Upper lobe of left lung (tissue), 6 donors: ENCODE measurements around the gene ST6GALNAC2. TPM values are rescaled to one million over a fixed set of nuclear protein-coding genes. Genes with fewer than 3 reads are reported as not detected.

Source experiments
- ATAC-seq, 2 donors: fragments of 200-7000 bp; cut with Tn5 transposase; one replicate each; pipeline ENCODE4 v1.9.1; 2022; ENCODE audit warnings: mild to moderate bottlenecking in 2 of 2, moderate library complexity in 2 of 2; ENCODE audit not compliant: low FRiP score in 2 of 2
- DNase-seq, 2 donors: peaks; one replicate each; pipeline ENCODE4 v3.0.0-alpha.2; 2019 to 2020
- H3K27ac ChIP-seq, 4 donors: fragments of 200-600 bp; sonication (generic); one replicate each; pipeline ENCODE4 v1.5.1; 2016 to 2019
- H3K27me3 ChIP-seq, 4 donors: fragments of 200-600 bp; sonication (generic); one replicate each; pipeline ENCODE4 v1.5.1; 2017 to 2019
- H3K36me3 ChIP-seq, 4 donors: fragments of 200-600 bp; sonication (generic); one replicate each; pipeline ENCODE4 v1.5.1; 2016 to 2019
- H3K4me1 ChIP-seq, 4 donors: fragments of 200-600 bp; sonication (generic); one replicate each; pipeline ENCODE4 v1.5.1; 2018 to 2019
- H3K4me3 ChIP-seq, 4 donors: fragments of 200-600 bp; sonication (generic); one replicate each; pipeline ENCODE4 v1.5.1; 2017 to 2019; ENCODE audit warnings: mild to moderate bottlenecking in 2 of 4, moderate library complexity in 1 of 4
- H3K9me3 ChIP-seq, 4 donors: fragments of 200-600 bp; sonication (generic); one replicate each; pipeline ENCODE4 v1.5.1; 2018 to 2019
- CTCF ChIP-seq, 6 experiments: fragments of 450-650 bp in 4 of 6; fragments of 200-600 bp in 2 of 6; sonication (generic) in 2 of 6; IDR thresholded peaks; one replicate each; pipeline ENCODE4 v1.5.1; 2016 to 2019; ENCODE audit warnings: antibody characterized with exemption in 6 of 6
- EP300 ChIP-seq, 4 donors: sonication (generic); formaldehyde crosslinking; IDR thresholded peaks; one replicate each; pipeline ENCODE4 v1.5.1; 2017; ENCODE audit warnings: antibody characterized with exemption in 4 of 4, control low read depth in 2 of 4
- POLR2A ChIP-seq, 4 donors: fragments of 450-650 bp; IDR thresholded peaks; one replicate each; pipeline ENCODE4 v1.5.1; 2016 to 2017; ENCODE audit warnings: antibody characterized with exemption in 4 of 4, mild to moderate bottlenecking in 2 of 4
- POLR2AphosphoS5 ChIP-seq, 2 donors: sonication (generic); formaldehyde crosslinking; IDR thresholded peaks; one replicate each; pipeline ENCODE4 v1.5.1; 2017; ENCODE audit warnings: antibody characterized with exemption in 2 of 2
- WGBS, 2 donors: methylation state at CpG; one replicate each; pipeline ENCODE4 v1.1.5; 2017 to 2018; 5-methylcytosine and 5-hydroxymethylcytosine counted together
- total RNA-seq, 6 donors: library from RNA; depleted of rRNA in 4 of 6; stranded (reverse); fragments of >200 nt in 4 of 6; gene quantifications; one replicate each; pipeline versions ENCODE4 v1.1.0 to v1.2.1, GENCODE V29; 2016 to 2021
- donor health status: DM: no; HTN: no; CAD: no; lungs with moderate emphysema.
- donor health status: DM: no; HTN: yes; CAD: no; lungs with severe emphysema.

Gene ST6GALNAC2
- total RNA-seq, 6 donors from 2014 or later: 24.4 to 63.5 (median 39.8) TPM

- H3K4me1 ChIP-seq: peaks cover 8 to 23% (median 15%) of the 10 kb centered on the region in 4 donors
- H3K27me3 ChIP-seq: no peaks in the 10 kb centered on the region
- 94 to 96% methylated on average over 11 to 13 of the region's 13 CpGs for WGBS, 2 donors
- H3K36me3 ChIP-seq: peaks cover 0 to 12% (median 6%) of the 10 kb centered on the region in 4 donors
- TF ChIP-seq POLR2A (IDR thresholded peaks at IDR 0.05) (no peak), POLR2AphosphoS5 (IDR thresholded peaks at IDR 0.05) (no peak), CTCF (IDR thresholded peaks at IDR 0.05) (no peak), EP300 (IDR thresholded peaks at IDR 0.05) (no peak)
- ATAC-seq (no peak), DNase-seq (no peak)
- no peaks in the 10 kb centered on the region for H3K9me3 ChIP-seq
- no peak overlapping the region for H3K27ac ChIP-seq
- H3K4me3 ChIP-seq: no peak overlapping the region
Observed at GRCh38 chr17:76570877-76571471, 14.7 kb downstream of the ST6GALNAC2 start.

- H3K4me3 ChIP-seq: no peak overlapping the region
- 94 to 95% methylated on average over 7 of the region's 7 CpGs for whole genome bisulfite sequencing, 2 donors
- DNase-seq (no peak), ATAC-seq (no peak)
- peak overlapping the region in 1 of 4 donors; percentile 10 for H3K27ac ChIP-seq
- H3K4me1 ChIP-seq: peaks cover 8 to 23% (median 15%) of the 10 kb centered on the region in 4 donors
- TF ChIP-seq EP300 (IDR thresholded peaks at IDR 0.05): no peak
- TF ChIP-seq POLR2AphosphoS5 (IDR thresholded peaks at IDR 0.05): no peak
- TF ChIP-seq CTCF (IDR thresholded peaks at IDR 0.05): no peak
- no peak for TF ChIP-seq POLR2A (IDR thresholded peaks at IDR 0.05)
- H3K36me3 ChIP-seq: peaks cover 0 to 17% (median 10%) of the 10 kb centered on the region in 4 donors
- H3K27me3 ChIP-seq: no peaks in the 10 kb centered on the region
- no peaks in the 10 kb centered on the region for H3K9me3 ChIP-seq
Observed at GRCh38 chr17:76570457-76570856, 15.2 kb downstream of the ST6GALNAC2 start.

GRCh38 chr17:76569607-76570279 lies 15.9 kb downstream of the ST6GALNAC2 start:
- H3K36me3 ChIP-seq: peaks cover 1 to 25% (median 13%) of the 10 kb centered on the region in 4 donors
- no peak for TF ChIP-seq EP300 (IDR thresholded peaks at IDR 0.05)
- no peak for TF ChIP-seq POLR2AphosphoS5 (IDR thresholded peaks at IDR 0.05)
- TF ChIP-seq POLR2A (IDR thresholded peaks at IDR 0.05): no peak
- H3K4me3 ChIP-seq: no peak overlapping the region
- H3K4me1 ChIP-seq: peaks cover 8 to 23% (median 15%) of the 10 kb centered on the region in 4 donors
- H3K27ac ChIP-seq: peak overlapping the region in 1 of 4 donors; percentile 10
- 60 to 79% methylated on average over 13 to 14 of the region's 18 CpGs for WGBS, 2 donors
- ATAC-seq (no peak), DNase-seq (no peak)
- no peaks in the 10 kb centered on the region for H3K9me3 ChIP-seq
- no peaks in the 10 kb centered on the region for H3K27me3 ChIP-seq

GRCh38 chr17:76568811-76569221 lies 16.8 kb downstream of the ST6GALNAC2 start:
- no peak for TF ChIP-seq CTCF (IDR thresholded peaks at IDR 0.05)
- no peak for TF ChIP-seq POLR2AphosphoS5 (IDR thresholded peaks at IDR 0.05)
- no peak for TF ChIP-seq EP300 (IDR thresholded peaks at IDR 0.05)
- no peak for TF ChIP-seq POLR2A (IDR thresholded peaks at IDR 0.05)
- Histone ChIP-seq H3K4me1 (peaks cover 8 to 23% (median 15%) of the 10 kb centered on the region in 4 donors), H3K27ac (peak overlapping the region in 1 of 4 donors; percentile 60), H3K27me3 (no peaks in the 10 kb centered on the region), H3K9me3 (no peaks in the 10 kb centered on the region), H3K4me3 (no peak overlapping the region), H3K36me3 (peaks cover 4 to 29% (median 14%) of the 10 kb centered on the region in 4 donors)
- no peak for ATAC-seq
- WGBS, 2 donors: 42 to 56% methylated on average over 16 to 19 of the region's 19 CpGs
- no peak for DNase-seq

GRCh38 chr17:76567634-76568432 lies 17.8 kb downstream of the ST6GALNAC2 start:
- WGBS, 2 donors: 51 to 82% methylated on average over 6 to 13 of the region's 14 CpGs
- Histone ChIP-seq H3K4me3 (no peak overlapping the region), H3K9me3 (no peaks in the 10 kb centered on the region), H3K27ac (peak overlapping the region; percentile 2 to 60 (median 40)), H3K36me3 (peaks cover 4 to 33% (median 14%) of the 10 kb centered on the region in 4 donors), H3K4me1 (peaks cover 9 to 24% (median 19%) of the 10 kb centered on the region in 4 donors), H3K27me3 (no peaks in the 10 kb centered on the region)
- peak in 1 of 4 donors; percentile 31 for TF ChIP-seq EP300 (IDR thresholded peaks at IDR 0.05)
- TF ChIP-seq CTCF (IDR thresholded peaks at IDR 0.05): peak in 1 of 6 experiments; percentile 7
- peak in 1 of 4 donors; percentile 23 for TF ChIP-seq POLR2A (IDR thresholded peaks at IDR 0.05)
- peak in 1 of 2 donors; percentile 32 for TF ChIP-seq POLR2AphosphoS5 (IDR thresholded peaks at IDR 0.05)
- peak; percentile 43 to 82 for ATAC-seq
- peak in 1 of 2 donors; percentile 92 for DNase-seq
